Spleen (tissue), 7 donors: ENCODE data around the gene NT5C1A.

Experiments
- CTCF ChIP-seq, 11 experiments: fragments of 200-600 bp in 7 of 11; fragments of 450-650 bp in 4 of 11; sonication (generic) in 4 of 11; IDR thresholded peaks in 8 of 11; conservative IDR thresholded peaks in 3 of 11; 1 replicate in 7 of 11; 2 replicates in 4 of 11; pipeline versions ENCODE4 v1.4.0 to v1.8.0; 2016 to 2021; ENCODE audit warnings: antibody characterized with exemption in 11 of 11, inconsistent platforms in 4 of 11, mild to moderate bottlenecking in 1 of 11
- POLR2A ChIP-seq, 3 donors: fragments of 450-650 bp; IDR thresholded peaks; one replicate each; pipeline ENCODE4 v1.5.1; 2017; ENCODE audit warnings: antibody characterized with exemption in 3 of 3, mild to moderate bottlenecking in 1 of 3
- donor health status: DM: no; HTN: no; CAD: no; lungs with moderate emphysema.
- donor health status: DM: no; HTN: no; CAD: no.
- donor health status: DM: no; HTN: no; CAD: no.

GRCh38 chr1:39650431-39650830 lies 21.5 kb downstream of the NT5C1A start:
- no peak for TF ChIP-seq POLR2A (IDR thresholded peaks at IDR 0.05)
- no peak for TF ChIP-seq CTCF (IDR thresholded peaks at IDR 0.05 in 8 of 11, conservative IDR thresholded peaks at IDR 0.05 in 3 of 11)
